Activated T-helper 9 cell treated with anti-CD3 and anti-CD28 coated beads, Interleukin-2, amount 50 U/mL, for 16 hours (primary cell): Measurements from ENCODE around the gene PHC3.
"Not testable (repeated sequence)": the region's sequence is repeated elsewhere in the genome, so short reads cannot be mapped to it uniquely, and the experiment has no call there.

Source experiments
- DNase-seq: peaks from one replicate; pipeline ENCODE4 v3.0.0-alpha.2; 2020; ENCODE audit warnings: low read depth

Gene PHC3

DNA sequence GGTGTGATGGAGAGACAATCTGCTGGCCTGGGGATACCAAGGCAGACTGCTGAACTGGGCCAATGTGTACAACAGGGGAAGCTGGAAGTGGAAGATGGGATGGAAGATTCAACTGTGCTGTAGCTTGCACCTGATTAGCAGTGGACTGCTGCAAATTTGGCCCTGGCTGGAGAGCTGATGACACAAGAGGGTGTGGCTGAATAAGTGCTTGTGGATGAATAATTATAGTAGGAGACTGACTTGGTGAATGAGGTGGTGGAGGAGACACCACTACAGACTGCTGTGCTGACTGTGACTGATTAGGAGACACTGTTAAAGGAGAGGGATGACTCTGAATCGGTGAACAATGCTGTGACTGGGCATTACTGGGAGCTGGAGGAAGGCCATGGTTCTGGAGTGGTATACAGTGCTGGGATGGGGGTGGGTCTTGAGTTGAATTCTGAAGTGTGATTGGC, 52.5 kb downstream of the PHC3 start:
- no peak for DNase-seq

DNA sequence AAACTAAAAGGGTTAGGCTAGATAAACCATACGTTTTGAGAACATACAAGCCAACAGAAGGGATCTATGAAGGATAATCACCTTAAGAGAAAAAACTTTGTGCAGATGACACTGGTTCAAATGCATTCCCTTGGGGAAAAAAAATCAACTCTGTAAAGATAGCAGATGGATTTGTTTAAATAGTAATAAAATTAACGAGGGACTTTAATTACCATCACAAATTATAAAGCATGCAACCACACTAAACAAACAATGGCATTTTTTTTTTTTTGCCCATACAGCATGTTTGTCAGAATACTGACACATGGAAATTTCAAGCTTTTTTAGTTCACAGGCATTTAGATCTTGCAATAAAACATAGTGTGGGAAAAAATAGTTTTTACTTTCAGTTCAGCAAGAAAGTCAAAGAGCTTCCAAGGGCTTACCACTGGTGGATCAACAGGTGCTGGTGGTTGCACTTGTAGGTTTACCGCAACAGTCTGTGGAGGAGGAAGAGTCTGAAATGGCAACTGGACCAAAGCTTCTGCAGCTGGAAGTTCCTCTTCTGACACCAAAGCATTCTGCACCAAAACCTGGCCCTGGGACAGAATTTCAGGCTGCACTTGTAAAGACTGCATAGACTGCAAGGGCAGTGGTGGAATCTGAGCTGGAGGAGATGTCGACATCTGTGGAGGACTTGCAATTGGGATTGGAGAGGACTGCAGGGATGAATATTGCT, 53.1 kb downstream of the PHC3 start:
- no peak for DNase-seq

DNA sequence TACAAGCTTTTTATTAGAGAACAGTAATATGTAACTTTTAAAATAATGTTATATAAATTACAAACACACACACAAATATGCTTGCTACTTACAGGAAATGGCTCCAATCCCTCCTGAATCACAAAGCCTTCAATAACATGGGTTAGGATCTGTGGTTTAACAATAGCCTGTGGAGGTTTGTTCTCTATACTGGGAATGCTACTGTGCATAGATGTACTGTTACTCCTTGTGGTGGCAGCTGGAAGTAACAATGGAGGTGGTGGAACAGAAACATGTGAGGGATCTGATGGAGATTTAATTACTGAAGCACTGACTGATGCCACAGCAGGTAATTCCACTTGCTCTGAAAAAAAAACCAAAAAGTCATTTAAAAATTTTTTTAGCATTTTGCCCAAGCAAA, 64.4 kb downstream of the PHC3 start:
- DNase-seq, result no peak

DNA sequence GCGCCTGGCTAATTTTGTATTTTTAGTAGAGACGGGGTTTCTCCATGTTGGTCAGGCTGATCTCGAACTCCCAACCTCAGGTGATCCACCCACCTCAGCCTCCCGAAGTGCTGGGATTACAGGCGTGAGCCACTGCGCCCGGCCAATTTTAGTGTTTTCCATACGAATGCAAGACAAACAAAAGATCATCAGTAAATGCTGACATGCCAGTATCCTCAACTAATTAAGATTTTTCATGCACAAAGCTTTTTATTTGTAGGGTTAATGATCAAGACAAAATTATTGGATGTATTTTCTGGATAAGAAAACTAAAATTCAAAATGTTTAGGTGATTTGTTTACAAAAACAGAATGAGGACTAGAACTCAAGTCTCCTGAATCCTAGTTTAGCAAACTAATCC, 67.4 kb downstream of the PHC3 start:
- DNase-seq, result not testable (repeated sequence)

- DNase-seq, result no peak
Observed at GRCh38 chr3:170111147-170111771, 70.3 kb downstream of the PHC3 start.

DNA sequence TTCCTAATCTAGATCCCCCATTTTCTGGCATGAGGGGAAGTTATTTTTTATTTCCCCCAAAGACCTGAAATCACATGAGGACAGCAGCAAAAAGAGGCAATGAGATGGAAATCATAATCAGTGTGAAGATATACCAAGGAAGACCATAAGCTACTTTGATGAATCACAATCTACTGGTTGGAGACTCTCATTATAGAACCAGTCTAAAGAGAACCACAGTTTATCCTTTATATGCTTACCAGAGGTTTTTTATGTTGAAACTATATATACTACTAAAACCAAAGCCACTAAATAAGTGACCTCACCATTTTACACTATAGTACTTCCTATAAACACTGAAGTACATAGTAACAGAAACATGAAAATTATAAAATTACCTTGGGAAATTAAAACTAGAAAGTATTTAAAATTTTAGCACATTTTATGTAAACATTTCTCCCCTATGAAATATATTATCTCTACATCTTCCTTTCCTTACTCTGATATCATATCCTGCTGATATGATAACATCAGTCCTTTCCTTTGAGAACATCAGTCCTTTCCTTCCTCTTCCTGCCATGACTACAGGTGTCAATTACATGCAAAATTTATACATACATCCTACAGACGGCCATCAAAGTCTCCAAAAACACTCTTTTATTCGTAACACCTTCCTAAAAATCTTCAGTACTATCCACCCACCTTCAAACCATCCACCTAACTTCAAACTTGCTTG, 71.8 kb downstream of the PHC3 start:
- no peak for DNase-seq

DNA sequence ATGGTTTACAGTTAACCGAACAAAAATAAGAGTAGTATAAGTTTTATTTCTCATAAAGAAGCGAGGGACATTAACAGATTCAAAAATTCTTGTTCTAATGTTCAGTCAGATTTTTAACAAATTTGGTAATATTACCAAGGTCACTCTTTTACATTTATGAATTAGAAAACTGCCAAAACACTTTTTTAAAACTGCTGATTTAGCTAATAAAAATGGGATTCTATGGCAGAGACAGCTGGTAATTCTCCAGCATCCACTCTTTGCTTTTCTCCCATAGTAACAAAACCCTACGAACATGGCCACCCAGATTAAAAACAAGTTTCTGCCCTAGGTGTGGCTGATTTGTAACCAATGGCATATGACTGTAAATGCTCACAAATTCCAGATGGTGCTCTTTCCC, 72.6 kb downstream of the PHC3 start:
- DNase-seq, result no peak

GRCh38 chr3:170107941-170108340, 73.6 kb downstream of the PHC3 start:
- DNase-seq, result no peak

DNA sequence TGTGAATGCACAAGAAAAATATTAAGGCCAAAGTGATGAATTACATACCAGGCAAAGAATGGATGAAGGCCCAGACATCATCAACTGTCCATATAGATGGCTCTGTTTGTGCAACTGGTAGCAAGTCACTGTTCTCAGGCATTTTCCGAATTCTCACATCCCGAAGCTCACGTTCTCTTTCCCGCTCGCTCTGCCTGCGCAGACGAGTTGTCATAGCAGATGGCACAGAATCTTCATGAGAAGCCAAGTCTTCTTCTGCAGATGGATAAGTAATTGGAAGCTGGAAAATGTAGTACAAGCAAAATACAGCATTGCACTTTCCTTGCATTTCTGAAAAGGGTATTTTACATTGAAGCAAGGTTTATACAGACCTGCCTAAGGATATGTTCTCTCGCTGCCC, 79.1 kb downstream of the PHC3 start:
- DNase-seq, result no peak

GRCh38 chr3:170100944-170101343, 80.6 kb downstream of the PHC3 start:
- no peak for DNase-seq

DNA sequence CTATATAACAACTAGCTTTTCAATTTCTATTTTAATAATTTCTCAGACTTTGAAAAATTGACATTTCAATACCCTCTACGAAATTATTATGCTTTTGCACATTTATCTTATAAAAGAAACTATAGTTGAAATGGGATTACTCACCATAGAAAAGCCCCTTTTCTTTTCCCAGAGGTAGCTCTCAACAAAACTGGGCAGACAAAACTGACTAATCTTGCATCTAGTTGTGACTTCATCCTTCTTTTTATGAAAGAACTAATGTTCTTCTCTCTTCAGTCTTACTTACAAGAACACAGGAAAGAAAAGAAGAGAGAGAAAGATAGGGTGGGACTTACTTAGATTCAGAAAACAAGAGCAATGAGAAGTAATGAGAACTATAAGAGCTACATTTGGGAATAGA, 82.8 kb downstream of the PHC3 start:
- DNase-seq, result no peak

GRCh38 chr3:170096342-170096741, 85.2 kb downstream of the PHC3 start:
- no peak for DNase-seq

GRCh38 chr3:170095771-170096170, 85.8 kb downstream of the PHC3 start:
- no peak for DNase-seq

- DNase-seq, result no peak
Observed at GRCh38 chr3:170092907-170093306, 88.6 kb downstream of the PHC3 start.

GRCh38 chr3:170090601-170090981, 90.9 kb downstream of the PHC3 start:
- DNase-seq, result no peak

DNA sequence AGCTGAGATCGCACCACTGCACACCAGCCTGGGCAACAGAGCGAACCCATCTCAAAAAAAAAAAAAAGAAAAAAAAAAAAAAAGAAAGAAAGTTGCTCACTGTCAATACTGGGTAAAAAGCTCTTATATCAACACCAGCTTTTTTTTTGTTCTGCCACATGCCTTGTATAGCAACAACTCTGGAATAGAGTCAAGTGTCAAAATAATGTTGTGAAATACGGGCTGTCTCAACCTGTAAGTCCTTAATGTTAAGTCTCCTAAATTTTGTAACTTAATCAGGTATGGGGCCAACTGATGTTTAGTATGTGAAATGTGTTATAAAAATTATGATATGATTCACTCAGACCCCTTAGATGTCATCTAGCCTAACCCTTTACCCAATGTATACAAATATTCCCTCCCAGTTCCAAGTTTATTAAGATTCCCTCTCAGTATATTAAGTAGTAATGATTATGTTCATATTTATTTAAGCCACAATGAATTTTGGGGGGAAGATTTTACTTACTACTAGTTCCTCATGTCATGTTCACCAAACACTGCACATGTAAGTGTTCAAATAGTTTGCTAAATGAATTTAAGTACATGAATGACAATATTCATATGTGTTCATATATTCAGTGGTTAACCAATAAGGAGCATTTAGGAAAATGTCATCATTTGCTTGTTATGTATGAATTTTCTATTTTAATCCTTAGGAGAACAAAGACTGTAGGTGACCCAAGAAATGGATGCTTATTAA, 91.5 kb downstream of the PHC3 start:
- no peak for DNase-seq

DNA sequence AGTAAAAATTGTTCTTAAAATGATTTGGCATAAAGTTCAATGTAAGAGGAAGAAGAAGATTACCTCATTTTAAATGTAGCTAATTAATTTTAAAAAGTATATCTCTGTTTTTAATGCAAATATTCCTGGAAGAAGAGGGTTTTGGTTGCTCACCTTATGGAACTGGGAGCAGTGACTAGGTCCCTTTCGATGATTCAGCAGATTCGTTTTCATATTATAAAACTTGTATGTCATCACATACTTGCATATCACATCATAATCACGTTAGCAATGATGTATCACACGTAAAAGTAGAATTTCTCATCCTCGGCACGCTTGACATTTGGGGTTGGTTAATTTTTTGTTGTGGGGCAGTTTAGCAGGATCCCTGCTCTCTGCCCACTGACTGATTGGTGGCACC, 96.1 kb downstream of the PHC3 start:
- no peak for DNase-seq

DNA sequence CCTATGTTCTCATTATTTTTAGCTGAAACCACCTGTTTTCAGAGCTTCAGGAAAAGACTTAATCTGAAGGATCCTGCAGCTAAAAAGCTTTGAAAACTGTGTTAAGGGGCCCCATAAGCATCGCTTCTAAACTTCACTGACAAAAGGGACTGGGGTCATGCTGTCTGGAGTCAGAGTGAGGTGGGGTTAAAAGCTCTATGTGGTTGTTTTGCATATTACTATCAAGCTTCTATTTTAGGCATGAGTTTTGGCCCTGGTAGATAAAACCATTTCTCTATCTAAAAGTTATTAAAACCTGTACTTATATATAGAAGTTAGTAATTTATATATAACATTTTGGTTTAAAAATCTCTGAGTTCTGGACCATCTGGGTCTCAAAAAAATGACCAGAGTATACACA, 98.2 kb downstream of the PHC3 start:
- DNase-seq, result no peak

DNA sequence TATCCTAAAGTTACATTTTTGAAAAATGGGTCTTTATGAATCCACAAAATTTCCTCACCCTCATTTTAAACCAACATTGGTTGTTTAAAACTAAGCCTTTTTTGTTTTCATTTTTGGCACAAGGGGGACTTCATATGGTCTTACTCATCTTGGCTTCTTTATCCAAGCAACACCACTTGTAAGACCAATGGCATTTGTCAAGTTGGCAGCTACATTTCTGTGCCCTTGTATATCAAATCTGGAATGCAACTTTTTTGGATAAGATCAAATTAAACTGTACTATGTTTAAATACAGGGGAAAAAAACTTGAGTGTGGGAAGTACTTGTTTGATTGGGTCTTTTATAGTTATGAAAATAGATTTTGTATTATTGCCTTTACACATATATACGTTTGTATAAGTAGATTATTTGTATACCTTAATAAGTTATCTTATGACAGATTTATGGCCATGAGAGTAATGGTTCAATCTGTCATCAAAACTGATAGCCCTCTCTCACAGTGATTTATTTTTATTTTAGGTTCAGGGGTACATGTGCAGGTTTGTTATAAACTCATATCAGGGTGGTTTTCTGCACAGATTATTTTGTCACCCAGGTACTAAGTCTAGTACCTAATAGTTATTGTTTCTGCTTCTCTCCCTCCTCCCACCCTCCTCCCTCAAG, 100.3 kb downstream of the PHC3 start:
- DNase-seq, result no peak

DNA sequence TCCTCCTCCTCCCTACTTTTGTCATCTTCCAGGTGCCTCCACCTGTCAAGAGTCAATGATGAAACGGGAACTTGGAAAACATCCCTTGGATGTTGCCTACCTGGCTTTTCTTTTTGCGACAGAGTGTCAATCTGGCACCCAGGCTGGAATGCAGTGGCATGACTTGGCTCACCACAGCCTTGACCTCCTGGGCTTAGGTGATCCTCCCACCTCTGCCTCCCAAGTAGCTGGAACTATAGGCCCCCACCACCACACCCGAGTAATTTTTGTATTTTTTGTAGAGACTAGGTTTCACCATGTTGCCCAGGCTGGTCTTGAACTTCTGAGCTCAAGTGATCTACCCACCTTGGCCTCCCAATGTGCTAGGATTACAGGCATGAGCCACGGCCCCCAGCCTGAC, 100.9 kb downstream of the PHC3 start:
- no peak for DNase-seq

DNA sequence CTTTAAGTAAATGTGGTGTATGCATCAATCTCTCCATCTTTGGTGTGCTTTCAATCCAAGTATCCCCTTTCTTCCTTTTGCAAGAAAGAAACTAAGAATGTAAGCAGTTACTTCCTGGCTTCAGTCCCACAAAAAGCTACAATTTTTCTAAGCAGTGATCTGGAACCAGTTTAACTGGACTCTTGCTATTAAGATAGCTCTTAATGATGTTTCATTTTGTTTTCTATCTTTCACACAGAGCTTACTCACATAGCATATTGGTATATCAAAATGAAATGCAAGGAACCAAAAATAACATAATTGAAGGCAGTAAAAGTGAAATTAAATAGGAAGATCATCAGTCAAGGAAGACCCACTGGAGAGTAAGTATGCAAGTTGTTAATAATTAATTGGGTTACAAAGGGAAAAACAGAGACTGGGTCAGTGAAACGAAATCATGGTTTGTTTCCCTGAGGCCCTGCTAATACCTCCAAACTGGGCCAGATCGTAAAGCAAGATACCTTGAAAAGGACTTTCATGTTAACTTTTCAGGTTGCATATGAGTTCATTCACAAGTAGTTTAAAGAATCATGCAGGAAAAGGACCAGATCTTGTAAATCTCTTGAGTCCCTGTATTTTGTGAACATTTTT, 101.9 kb downstream of the PHC3 start:
- DNase-seq, result no peak
